ENCODE results near the gene NRG3.

- TF ChIP-seq, protein P1, sequence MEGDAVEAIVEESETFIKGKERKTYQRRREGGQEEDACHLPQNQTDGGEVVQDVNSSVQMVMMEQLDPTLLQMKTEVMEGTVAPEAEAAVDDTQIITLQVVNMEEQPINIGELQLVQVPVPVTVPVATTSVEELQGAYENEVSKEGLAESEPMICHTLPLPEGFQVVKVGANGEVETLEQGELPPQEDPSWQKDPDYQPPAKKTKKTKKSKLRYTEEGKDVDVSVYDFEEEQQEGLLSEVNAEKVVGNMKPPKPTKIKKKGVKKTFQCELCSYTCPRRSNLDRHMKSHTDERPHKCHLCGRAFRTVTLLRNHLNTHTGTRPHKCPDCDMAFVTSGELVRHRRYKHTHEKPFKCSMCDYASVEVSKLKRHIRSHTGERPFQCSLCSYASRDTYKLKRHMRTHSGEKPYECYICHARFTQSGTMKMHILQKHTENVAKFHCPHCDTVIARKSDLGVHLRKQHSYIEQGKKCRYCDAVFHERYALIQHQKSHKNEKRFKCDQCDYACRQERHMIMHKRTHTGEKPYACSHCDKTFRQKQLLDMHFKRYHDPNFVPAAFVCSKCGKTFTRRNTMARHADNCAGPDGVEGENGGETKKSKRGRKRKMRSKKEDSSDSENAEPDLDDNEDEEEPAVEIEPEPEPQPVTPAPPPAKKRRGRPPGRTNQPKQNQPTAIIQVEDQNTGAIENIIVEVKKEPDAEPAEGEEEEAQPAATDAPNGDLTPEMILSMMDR (conservative IDR thresholded peaks at IDR 0.05; ENCODE audit: low read depth, low read length): no peak
- TF ChIP-seq CHD1 (IDR thresholded peaks at IDR 0.05; ENCODE audit: low read depth, low read length) (no peak), POLR2A (IDR thresholded peaks at IDR 0.05; ENCODE audit: low read depth, low read length) (no peak)
These were observed 253.5 kb downstream of the NRG3 start for GRCh38 chr10:82128527-82128926.

Measured in IMR-90 (cell line).